ENCODE data around the gene RABGAP1L.

DNA sequence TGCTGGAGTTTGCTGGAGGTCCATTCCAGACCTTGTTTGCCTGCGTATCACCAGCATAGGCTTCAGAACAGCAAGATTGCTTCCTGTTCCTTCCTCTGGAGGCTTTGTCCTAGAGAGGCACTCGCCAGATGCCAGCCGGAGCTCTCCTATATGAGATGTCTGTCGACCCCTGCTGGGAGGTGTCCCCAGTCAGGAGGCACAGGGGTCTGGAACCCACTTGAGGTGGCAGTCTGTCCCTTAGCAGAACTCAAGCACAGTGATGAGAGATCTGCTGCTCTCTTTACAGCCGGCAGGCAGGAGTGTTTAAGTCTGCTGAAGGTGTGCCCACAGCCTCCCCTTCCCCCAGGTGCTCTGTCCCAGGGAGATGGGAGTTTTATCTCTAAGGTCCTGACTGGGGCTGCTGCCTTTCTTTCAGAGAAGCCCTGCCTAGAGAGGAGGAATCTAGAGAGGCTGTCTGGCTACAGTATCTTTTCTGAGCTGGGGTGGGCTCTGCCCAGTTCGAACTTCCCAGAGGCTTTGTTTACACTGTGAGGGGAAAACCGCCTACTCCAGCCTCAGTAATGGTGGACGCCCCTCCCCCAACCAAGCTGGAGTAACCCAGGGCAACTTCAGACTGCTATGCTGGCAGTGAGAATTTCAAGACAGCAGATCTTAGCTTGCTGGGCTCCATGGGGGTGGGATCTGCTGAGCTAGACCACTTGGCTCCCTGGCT, 493.4 kb downstream of the RABGAP1L start:
- TF ChIP-seq POLR2A (IDR thresholded peaks at IDR 0.05; ENCODE audit: low read depth, low read length) (no peak), TARDBP (IDR thresholded peaks at IDR 0.05; ENCODE audit: borderline replicate concordance) (no peak), POLR2AphosphoS5 (IDR thresholded peaks at IDR 0.05; ENCODE audit: low read length) (no peak), EP300 (IDR thresholded peaks at IDR 0.05; ENCODE audit: borderline replicate concordance in 1 of 2, control insufficient read depth in 1 of 2, low read depth in 2 of 2, low read length in 2 of 2) (no peak), KDM1A (IDR thresholded peaks at IDR 0.05; ENCODE audit: borderline replicate concordance) (no peak), YY1 (IDR thresholded peaks at IDR 0.05; ENCODE audit: low read depth, low read length) (no peak), PAX8 (IDR thresholded peaks at IDR 0.05) (no peak), EZH2 (IDR thresholded peaks at IDR 0.05; ENCODE audit: borderline replicate concordance, control insufficient read depth, low read depth, low read length) (no peak), MXI1 (IDR thresholded peaks at IDR 0.05; ENCODE audit: low read depth, low read length) (no peak), ZNF274 (IDR thresholded peaks at IDR 0.05; ENCODE audit: insufficient read depth, insufficient read length) (no peak)
- TF ChIP-seq, protein P1, sequence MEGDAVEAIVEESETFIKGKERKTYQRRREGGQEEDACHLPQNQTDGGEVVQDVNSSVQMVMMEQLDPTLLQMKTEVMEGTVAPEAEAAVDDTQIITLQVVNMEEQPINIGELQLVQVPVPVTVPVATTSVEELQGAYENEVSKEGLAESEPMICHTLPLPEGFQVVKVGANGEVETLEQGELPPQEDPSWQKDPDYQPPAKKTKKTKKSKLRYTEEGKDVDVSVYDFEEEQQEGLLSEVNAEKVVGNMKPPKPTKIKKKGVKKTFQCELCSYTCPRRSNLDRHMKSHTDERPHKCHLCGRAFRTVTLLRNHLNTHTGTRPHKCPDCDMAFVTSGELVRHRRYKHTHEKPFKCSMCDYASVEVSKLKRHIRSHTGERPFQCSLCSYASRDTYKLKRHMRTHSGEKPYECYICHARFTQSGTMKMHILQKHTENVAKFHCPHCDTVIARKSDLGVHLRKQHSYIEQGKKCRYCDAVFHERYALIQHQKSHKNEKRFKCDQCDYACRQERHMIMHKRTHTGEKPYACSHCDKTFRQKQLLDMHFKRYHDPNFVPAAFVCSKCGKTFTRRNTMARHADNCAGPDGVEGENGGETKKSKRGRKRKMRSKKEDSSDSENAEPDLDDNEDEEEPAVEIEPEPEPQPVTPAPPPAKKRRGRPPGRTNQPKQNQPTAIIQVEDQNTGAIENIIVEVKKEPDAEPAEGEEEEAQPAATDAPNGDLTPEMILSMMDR (IDR thresholded peaks at IDR 0.05 in 2 of 3, conservative IDR thresholded peaks at IDR 0.05 in 1 of 3; ENCODE audit: control insufficient read depth in 2 of 3, extremely low read depth in 1 of 3, insufficient read depth in 1 of 3, low read depth in 3 of 3, low read length in 3 of 3): no peak
- TF ChIP-seq, protein P2, sequence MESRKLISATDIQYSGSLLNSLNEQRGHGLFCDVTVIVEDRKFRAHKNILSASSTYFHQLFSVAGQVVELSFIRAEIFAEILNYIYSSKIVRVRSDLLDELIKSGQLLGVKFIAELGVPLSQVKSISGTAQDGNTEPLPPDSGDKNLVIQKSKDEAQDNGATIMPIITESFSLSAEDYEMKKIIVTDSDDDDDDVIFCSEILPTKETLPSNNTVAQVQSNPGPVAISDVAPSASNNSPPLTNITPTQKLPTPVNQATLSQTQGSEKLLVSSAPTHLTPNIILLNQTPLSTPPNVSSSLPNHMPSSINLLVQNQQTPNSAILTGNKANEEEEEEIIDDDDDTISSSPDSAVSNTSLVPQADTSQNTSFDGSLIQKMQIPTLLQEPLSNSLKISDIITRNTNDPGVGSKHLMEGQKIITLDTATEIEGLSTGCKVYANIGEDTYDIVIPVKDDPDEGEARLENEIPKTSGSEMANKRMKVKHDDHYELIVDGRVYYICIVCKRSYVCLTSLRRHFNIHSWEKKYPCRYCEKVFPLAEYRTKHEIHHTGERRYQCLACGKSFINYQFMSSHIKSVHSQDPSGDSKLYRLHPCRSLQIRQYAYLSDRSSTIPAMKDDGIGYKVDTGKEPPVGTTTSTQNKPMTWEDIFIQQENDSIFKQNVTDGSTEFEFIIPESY (IDR thresholded peaks at IDR 0.05): no peak
- TF ChIP-seq, protein P3, sequence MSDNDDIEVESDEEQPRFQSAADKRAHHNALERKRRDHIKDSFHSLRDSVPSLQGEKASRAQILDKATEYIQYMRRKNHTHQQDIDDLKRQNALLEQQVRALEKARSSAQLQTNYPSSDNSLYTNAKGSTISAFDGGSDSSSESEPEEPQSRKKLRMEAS (IDR thresholded peaks at IDR 0.05; ENCODE audit: low read depth, low read length): no peak
- TF ChIP-seq, protein P4, sequence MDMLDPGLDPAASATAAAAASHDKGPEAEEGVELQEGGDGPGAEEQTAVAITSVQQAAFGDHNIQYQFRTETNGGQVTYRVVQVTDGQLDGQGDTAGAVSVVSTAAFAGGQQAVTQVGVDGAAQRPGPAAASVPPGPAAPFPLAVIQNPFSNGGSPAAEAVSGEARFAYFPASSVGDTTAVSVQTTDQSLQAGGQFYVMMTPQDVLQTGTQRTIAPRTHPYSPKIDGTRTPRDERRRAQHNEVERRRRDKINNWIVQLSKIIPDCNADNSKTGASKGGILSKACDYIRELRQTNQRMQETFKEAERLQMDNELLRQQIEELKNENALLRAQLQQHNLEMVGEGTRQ (IDR thresholded peaks at IDR 0.05; ENCODE audit: borderline replicate concordance, low read depth, low read length): no peak

Measured in GM12878 (cell line).